ENCODE measurements around the gene TCERG1L.

TCERG1L gene

DNA sequence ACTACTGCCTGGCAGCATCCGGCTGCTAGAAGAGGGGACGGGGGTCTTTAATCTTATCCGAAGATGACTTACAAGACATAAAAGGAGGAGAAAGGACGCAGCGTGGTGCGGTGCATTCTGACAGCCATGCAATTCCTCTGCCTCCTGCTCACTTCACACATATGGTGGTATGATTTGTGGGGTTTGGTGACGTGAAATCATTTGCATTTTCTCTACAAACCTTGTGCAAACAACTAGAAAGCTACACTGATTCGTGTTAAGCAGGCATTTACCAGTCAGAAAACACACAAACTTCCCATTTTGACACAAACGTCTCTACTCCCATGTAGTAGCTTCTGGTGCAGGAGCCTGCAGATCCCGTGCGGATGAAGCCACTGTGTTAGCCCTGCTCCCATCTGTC, 6.8 kb upstream of the TCERG1L start:
- no peak overlapping the region for H3K4me3 ChIP-seq
- DNase-seq (ENCODE audit: low spot score) = no peak
- H3K27ac ChIP-seq = no peak overlapping the region
- TF ChIP-seq, protein P1, sequence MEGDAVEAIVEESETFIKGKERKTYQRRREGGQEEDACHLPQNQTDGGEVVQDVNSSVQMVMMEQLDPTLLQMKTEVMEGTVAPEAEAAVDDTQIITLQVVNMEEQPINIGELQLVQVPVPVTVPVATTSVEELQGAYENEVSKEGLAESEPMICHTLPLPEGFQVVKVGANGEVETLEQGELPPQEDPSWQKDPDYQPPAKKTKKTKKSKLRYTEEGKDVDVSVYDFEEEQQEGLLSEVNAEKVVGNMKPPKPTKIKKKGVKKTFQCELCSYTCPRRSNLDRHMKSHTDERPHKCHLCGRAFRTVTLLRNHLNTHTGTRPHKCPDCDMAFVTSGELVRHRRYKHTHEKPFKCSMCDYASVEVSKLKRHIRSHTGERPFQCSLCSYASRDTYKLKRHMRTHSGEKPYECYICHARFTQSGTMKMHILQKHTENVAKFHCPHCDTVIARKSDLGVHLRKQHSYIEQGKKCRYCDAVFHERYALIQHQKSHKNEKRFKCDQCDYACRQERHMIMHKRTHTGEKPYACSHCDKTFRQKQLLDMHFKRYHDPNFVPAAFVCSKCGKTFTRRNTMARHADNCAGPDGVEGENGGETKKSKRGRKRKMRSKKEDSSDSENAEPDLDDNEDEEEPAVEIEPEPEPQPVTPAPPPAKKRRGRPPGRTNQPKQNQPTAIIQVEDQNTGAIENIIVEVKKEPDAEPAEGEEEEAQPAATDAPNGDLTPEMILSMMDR (IDR thresholded peaks at IDR 0.05) = no peak

DNA sequence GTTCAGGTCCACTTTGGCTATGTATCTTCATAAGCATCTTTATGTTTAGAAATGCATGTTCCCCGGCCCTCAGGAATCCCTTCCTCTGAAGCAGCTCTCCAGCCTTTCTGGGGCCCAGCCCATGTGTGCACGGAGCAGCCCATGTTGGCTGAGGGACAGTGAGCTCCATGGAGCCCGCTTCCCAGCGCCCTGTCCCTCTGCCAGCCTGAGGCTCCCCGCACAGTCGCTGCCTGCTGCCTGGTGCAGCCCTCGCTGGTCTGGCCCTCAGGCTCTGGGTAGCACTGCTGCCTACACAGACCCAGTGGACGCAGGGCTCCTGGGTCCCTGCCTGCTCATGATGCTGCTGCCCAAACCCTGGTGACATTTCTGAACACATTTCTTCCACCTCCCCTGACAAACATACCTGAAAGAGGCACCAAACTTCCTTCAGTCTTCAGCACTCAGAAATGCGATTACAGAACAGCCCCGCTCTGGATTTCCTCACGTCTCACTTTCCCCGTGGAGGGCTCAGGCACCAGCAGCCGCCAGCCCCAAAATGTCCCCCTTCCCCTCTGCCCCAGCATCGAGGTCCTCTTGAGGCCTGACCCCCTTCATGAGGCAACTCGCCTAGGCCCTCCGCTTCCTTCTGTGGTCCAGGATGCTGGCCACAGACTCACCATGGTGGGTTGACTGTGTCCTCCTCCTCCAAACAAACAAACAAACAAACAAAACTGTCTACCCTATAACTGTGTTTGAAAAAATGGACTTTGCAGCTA, 5.0 kb upstream of the TCERG1L start:
- TF ChIP-seq, protein P1 (IDR thresholded peaks at IDR 0.05) = no peak
- no peak for DNase-seq (ENCODE audit: low spot score)
- Histone ChIP-seq H3K27ac (no peak overlapping the region), H3K4me3 (no peak overlapping the region)

- TF ChIP-seq, protein P1 (IDR thresholded peaks at IDR 0.05) = no peak
- Histone ChIP-seq H3K4me3 (no peak overlapping the region), H3K27ac (no peak overlapping the region)
- no peak for DNase-seq (ENCODE audit: low spot score)
Observed at GRCh38 chr10:131315344-131315743, 3.8 kb upstream of the TCERG1L start.

DNA sequence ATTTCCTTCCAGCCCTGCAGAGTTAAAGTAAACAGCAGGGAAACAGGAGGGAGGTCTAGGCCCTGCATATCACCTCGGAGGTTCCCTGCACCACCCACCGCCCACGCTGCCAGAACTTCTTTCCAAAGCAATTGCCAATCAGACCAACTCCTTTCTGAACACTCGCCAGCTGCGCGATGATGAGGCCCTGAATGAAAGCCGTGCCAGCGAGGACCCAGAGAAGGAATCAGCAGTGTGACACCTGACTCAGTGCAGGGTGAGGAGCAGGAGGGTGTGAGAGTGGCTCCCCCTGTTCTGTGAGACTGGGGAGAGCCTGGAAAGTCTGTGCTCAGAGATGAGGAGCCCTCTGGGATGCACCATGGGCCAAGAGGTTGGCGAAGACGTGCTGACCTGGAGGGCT, 3.3 kb upstream of the TCERG1L start:
- no peak for DNase-seq (ENCODE audit: low spot score)
- no peak overlapping the region for H3K27ac ChIP-seq
- TF ChIP-seq, protein P1 (IDR thresholded peaks at IDR 0.05) = no peak
- no peak overlapping the region for H3K4me3 ChIP-seq

GRCh38 chr10:131314148-131314547, 2.6 kb upstream of the TCERG1L start:
- no peak overlapping the region for H3K27ac ChIP-seq
- H3K4me3 ChIP-seq = no peak overlapping the region
- TF ChIP-seq, protein P1 (IDR thresholded peaks at IDR 0.05) = no peak
- DNase-seq (ENCODE audit: low spot score) = no peak

DNA sequence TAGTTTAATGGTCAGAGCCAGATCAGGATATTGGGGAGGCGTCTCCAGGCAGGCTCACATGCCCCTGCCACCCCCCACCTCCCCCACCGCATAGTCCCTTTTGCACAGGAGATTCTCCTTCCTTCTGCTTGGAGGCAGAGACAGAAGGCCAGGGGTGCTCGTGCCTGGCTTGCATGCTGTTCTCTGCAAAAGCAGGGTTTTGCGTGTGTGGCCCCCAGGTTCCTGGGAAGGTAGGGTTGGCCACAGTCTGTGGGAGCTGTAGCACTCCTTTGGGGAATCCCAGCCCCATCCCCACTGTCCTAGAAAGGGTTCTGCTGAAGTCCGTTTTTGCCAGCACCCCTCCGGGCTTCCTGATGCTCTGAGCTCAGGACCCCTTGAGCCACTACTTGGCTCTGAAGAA, 1.9 kb upstream of the TCERG1L start:
- no peak overlapping the region for H3K27ac ChIP-seq
- TF ChIP-seq, protein P1 (IDR thresholded peaks at IDR 0.05) = no peak
- DNase-seq (ENCODE audit: low spot score) = no peak
- no peak overlapping the region for H3K4me3 ChIP-seq

DNA sequence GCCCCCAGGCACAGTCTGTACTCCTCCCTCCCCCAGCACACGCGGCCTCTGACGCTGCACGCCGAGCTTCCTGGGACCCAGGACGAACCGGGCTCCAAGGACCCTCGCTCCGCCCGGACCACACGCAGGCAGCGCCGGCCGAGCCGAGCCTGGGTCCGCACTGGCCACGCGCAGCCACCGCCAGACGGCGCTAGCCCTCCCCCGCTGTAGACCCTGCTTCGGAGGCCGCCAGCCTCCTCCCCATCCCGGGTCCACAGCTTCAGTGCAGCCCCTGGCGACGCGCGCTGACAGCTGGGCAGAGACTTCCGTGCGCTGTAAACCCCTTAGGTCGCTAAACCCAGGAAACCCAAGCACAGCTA, 936 bp upstream of the TCERG1L start:
- no peak for DNase-seq (ENCODE audit: low spot score)
- TF ChIP-seq, protein P1 (IDR thresholded peaks at IDR 0.05) = no peak
- Histone ChIP-seq H3K27ac (no peak overlapping the region), H3K4me3 (peak overlapping the region; percentile 47)

Measured in coronary artery (tissue), 2 donors.